HG03039 (cell line): ENCODE data around the gene RNF34.

Experiments used
- ATAC-seq: cut with Tn5 transposase; IDR thresholded peaks from one replicate; pipeline ENCODE4 v1.9.1; 2021; ENCODE audit warnings: mild to moderate bottlenecking, moderate library complexity; ENCODE audit not compliant: unreplicated experiment

The RNF34 gene

GRCh38 chr12:121465921-121466793, 66.2 kb downstream of the RNF34 start:
- peak; percentile 10 for ATAC-seq

- ATAC-seq, result peak; percentile 88
These were observed 67.1 kb downstream of the RNF34 start for GRCh38 chr12:121466794-121467637.

DNA sequence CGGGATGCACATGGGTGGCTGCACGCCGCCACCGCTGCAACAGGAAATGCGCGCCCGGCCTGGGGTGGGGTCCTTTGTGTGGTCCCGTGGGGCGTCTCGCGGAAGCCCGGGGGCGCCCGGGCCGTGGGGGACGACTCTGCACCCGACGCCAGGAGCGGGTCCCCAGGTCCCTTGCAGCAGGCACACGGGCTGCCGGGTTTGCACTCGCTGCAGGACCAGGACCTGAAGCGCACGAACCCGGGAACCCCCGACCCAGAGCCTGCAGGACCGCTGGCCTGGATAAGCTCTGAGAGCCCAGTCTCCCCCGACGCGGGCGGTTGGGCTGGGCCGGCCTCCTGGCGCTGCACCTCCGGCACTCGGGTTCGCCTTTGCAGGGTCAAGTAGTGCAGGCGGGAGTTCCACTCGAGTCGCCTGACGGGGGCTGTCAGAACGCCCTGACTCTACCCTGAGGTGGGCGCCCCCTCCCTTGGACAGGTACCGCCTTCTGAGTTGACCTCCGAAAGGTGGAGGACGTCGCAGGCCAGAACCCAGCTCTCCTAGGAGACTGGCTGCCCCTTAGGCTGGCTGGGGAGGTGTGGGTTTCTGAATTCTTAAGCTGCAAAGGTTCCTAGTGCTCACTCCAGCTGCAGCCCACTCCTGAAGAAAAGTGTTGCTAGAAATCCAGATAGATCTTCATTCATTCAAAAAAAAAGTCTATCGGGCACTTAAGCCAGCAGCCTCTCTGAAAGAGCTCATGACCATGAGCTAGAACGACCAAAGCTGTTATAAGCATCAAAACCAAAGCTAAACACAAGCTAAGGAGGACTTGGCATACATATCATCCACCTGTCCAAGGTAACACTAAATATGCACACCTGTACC, 68.0 kb downstream of the RNF34 start:
- ATAC-seq, result peak; percentile 2

DNA sequence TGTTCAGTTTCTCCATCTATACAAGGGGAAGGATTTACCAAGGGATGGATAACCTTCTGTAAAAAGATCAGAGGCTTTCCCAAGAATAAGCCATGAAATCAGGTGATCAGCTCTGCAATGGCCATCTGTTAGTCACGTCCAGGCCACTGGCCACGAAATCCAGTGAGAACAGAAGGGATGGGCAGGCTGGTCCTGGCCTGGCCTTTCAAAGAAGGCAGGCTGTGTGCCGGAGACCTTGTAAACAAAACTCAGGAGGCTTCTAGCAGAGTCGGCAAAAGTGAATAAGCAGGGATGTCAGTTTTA, 68.5 kb downstream of the RNF34 start:
- ATAC-seq, result no peak

DNA sequence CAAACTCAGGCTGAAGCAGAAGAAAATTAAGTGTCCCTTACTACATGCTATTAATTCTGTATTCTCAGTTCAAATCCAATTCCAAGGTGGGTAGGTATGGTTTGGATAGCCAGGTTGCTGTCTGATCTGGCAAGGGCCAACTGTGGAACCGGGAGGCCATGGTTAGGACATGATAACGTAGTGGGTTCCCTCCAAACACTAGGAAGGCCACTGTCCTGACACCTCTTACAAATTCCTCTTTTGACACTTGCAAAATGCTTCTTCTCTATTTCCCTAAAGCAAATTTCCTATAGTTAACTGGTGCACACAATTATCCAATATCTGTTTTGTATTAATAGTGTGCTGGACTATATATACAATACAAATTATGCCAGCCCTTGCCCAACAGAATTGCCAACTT, 70.8 kb downstream of the RNF34 start:
- no peak for ATAC-seq

DNA sequence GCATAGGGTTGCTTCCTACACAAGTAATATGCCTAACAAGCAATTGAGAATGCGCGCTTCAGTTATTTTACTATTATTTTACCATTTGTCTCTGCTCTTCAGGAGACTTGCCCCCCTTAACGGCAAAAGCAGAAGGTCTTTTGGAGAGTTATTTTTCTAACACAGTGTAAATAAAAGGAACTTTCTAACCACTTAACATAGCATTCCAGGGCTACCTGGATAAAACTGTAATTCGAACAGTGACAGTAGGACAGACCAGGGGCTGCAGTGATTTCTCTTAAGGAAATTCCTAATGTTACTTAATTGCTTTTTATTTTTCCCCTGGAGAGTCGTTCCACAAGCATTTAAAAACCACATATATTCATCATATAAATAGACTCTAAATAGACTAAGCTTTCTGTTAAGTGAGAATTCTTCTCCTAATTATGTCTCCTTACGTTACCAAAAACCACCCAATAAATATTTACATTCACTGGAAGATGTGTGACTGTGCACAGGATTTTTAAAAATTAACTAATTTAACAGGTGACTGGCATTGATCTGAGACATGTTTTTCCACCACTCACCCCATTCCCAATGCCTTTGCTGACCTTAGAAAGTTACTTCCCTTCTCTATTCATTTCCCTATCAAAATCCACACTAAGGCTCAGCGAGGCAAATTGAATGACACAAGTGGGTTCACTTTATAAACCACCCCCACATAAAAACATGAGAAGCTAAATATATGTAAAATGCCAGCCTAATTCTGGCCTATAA, 72.4 kb downstream of the RNF34 start:
- ATAC-seq, result no peak
